HepG2 (cell line): ENCODE data around the gene SDC1. TPM values are rescaled to one million over a fixed set of nuclear protein-coding genes. Genes with fewer than 3 reads are reported as not detected.

ENCODE experiments used
- HMGA1 ChIP-seq: sonication (generic); formaldehyde crosslinking; conservative IDR thresholded peaks from 2 replicates; pipeline ENCODE4 v1.4.0; 2020; ENCODE audit warnings: missing genetic modification reagents
- JUND ChIP-seq: sonication (generic); formaldehyde crosslinking; IDR thresholded peaks from 2 replicates; pipeline ENCODE4 v1.8.0; 2022; ENCODE audit warnings: mild to moderate bottlenecking, missing genetic modification reagents
- MYNN ChIP-seq: sonication (generic); formaldehyde crosslinking; IDR thresholded peaks from 2 replicates; pipeline ENCODE4 v1.4.0; 2020; ENCODE audit warnings: mild to moderate bottlenecking, low read depth, missing genetic modification reagents
- NCOA1 ChIP-seq: sonication (generic); formaldehyde crosslinking; IDR thresholded peaks from 2 replicates; pipeline ENCODE4 v1.9.0; 2021; ENCODE audit warnings: missing genetic modification reagents
- RAD21 ChIP-seq: fragments of 450-650 bp; formaldehyde crosslinking; IDR thresholded peaks from 2 replicates; pipeline ENCODE4 v1.5.0; 2020; ENCODE audit warnings: mild to moderate bottlenecking
- SIX1 ChIP-seq: sonication (generic); formaldehyde crosslinking; IDR thresholded peaks from 2 replicates; pipeline ENCODE4 v1.4.0; 2020; ENCODE audit warnings: missing genetic modification reagents, borderline replicate concordance
- TCF12 ChIP-seq, 2 experiments: fragments of 450-650 bp in 1 of 2; sonication (generic) in 1 of 2; formaldehyde crosslinking in 1 of 2; IDR thresholded peaks; 2 replicates each; pipeline versions ENCODE4 v1.6.1 to v1.8.0; 2017 to 2022; ENCODE audit warnings: antibody characterized with exemption in 1 of 2, mild to moderate bottlenecking in 1 of 2, missing genetic modification reagents in 1 of 2, moderate library complexity in 1 of 2
- THYN1 ChIP-seq: sonication (generic); formaldehyde crosslinking; IDR thresholded peaks from 2 replicates; pipeline ENCODE4 v1.8.1; 2023; ENCODE audit warnings: low read depth, mild to moderate bottlenecking, moderate library complexity, missing genetic modification reagents, borderline replicate concordance
- ZBTB8A ChIP-seq: sonication (generic); formaldehyde crosslinking; IDR thresholded peaks from 2 replicates; pipeline ENCODE4 v1.4.0; 2020; ENCODE audit warnings: mild to moderate bottlenecking, low read depth, missing genetic modification reagents, borderline replicate concordance
- ZNF282 ChIP-seq: fragments of 450-650 bp; IDR thresholded peaks from 2 replicates; pipeline ENCODE4 v1.6.1; 2018; ENCODE audit not compliant: partially characterized antibody
- ZNF598 ChIP-seq: sonication (generic); formaldehyde crosslinking; IDR thresholded peaks from 2 replicates; pipeline ENCODE4 v1.5.1; 2020; ENCODE audit warnings: mild to moderate bottlenecking, missing genetic modification reagents, borderline replicate concordance
- ZNF839 ChIP-seq: sonication (generic); formaldehyde crosslinking; IDR thresholded peaks from 2 replicates; pipeline ENCODE4 v1.4.0; 2020; ENCODE audit warnings: missing genetic modification reagents, mild to moderate bottlenecking, borderline replicate concordance
- polyA plus RNA-seq, 8 experiments: library from polyadenylated mRNA; depleted of rRNA in 3 of 8; stranded (reverse) in 7 of 8; unstranded in 1 of 8; fragments of >200 nt; fragmentation: Illumina TruSeq in 4 of 8; extraction: Trizol in 4 of 8; gene quantifications; 2 replicates each; pipeline versions ENCODE4 v1.2.1 to v1.2.3, GENCODE V29; 2011 to 2016; ENCODE audit warnings: low read depth in 4 of 8, missing spikeins in 1 of 8, mixed read lengths in 1 of 8; ENCODE audit not compliant: insufficient read depth in 1 of 8
- total RNA-seq, 5 experiments: library from RNA; depleted of rRNA; stranded (reverse); fragments of >200 nt; fragmentation: Illumina TruSeq; extraction: Trizol; gene quantifications; 2 replicates each; pipeline ENCODE4 v1.2.3, GENCODE V29; 2016; ENCODE audit warnings: low read depth in 1 of 5
- TF ChIP-seq, protein P1 (sequence below): sonication (generic); formaldehyde crosslinking; IDR thresholded peaks from one replicate; pipeline ENCODE4 v1.5.1; 2020; ENCODE audit warnings: mild to moderate bottlenecking, missing genetic modification reagents; ENCODE audit errors: not compliant biosample characterization
- TF ChIP-seq, protein P2 (sequence below): sonication (generic); formaldehyde crosslinking; IDR thresholded peaks from 2 replicates; pipeline ENCODE4 v1.8.1; 2023; ENCODE audit warnings: mild to moderate bottlenecking, inconsistent platforms, moderate library complexity, missing genetic modification reagents, borderline replicate concordance
- TF ChIP-seq, protein P3 (sequence below): sonication (generic); formaldehyde crosslinking; IDR thresholded peaks from 2 replicates; pipeline ENCODE4 v1.5.0; 2020; ENCODE audit warnings: mild to moderate bottlenecking, missing genetic modification reagents

The SDC1 gene
- total and polyA plus RNA-seq, 2 of the 13 experiments (the other 11 are each of a cell fraction or from before 2014, with no cell fraction given), result 108 to 119 TPM

DNA sequence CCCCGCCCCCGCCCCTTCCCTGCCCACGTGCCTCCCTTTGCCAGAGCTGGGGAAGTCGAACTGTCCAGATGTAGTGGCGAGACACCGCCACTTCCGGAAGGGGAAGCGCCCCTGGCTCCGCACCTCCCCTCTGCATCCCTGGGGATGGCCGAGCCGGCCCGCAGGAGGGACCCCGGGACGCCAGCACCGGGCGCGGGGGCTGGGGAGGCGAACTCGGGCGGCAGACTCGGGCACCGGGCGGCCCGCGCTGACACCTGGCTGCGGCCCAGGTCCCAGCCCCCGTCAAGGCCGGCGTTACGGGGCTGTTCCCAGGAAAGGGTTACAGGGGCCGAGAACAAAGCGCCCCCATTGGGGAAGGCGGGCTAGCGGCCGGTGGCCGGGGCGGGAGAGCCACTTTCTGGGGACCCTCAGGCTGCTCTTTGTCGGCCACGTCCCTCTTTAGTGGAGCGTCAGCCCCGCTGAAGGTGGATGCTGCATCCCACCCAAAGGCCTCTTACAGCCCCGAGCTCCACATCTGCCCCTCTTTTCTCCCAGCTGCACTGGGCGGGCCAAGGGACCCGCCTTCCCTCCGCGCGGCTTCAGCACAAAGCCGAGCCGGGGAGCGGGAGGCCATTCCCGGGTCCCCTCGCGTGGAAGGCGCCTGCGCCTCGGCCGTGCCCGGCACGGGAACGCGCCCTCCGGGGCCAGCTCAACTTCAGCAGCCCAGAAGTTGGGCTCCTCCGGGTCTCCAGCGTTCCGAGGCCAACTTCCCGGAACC lies 1.3 kb downstream of the SDC1 start (continued):
- TF ChIP-seq, protein P1, sequence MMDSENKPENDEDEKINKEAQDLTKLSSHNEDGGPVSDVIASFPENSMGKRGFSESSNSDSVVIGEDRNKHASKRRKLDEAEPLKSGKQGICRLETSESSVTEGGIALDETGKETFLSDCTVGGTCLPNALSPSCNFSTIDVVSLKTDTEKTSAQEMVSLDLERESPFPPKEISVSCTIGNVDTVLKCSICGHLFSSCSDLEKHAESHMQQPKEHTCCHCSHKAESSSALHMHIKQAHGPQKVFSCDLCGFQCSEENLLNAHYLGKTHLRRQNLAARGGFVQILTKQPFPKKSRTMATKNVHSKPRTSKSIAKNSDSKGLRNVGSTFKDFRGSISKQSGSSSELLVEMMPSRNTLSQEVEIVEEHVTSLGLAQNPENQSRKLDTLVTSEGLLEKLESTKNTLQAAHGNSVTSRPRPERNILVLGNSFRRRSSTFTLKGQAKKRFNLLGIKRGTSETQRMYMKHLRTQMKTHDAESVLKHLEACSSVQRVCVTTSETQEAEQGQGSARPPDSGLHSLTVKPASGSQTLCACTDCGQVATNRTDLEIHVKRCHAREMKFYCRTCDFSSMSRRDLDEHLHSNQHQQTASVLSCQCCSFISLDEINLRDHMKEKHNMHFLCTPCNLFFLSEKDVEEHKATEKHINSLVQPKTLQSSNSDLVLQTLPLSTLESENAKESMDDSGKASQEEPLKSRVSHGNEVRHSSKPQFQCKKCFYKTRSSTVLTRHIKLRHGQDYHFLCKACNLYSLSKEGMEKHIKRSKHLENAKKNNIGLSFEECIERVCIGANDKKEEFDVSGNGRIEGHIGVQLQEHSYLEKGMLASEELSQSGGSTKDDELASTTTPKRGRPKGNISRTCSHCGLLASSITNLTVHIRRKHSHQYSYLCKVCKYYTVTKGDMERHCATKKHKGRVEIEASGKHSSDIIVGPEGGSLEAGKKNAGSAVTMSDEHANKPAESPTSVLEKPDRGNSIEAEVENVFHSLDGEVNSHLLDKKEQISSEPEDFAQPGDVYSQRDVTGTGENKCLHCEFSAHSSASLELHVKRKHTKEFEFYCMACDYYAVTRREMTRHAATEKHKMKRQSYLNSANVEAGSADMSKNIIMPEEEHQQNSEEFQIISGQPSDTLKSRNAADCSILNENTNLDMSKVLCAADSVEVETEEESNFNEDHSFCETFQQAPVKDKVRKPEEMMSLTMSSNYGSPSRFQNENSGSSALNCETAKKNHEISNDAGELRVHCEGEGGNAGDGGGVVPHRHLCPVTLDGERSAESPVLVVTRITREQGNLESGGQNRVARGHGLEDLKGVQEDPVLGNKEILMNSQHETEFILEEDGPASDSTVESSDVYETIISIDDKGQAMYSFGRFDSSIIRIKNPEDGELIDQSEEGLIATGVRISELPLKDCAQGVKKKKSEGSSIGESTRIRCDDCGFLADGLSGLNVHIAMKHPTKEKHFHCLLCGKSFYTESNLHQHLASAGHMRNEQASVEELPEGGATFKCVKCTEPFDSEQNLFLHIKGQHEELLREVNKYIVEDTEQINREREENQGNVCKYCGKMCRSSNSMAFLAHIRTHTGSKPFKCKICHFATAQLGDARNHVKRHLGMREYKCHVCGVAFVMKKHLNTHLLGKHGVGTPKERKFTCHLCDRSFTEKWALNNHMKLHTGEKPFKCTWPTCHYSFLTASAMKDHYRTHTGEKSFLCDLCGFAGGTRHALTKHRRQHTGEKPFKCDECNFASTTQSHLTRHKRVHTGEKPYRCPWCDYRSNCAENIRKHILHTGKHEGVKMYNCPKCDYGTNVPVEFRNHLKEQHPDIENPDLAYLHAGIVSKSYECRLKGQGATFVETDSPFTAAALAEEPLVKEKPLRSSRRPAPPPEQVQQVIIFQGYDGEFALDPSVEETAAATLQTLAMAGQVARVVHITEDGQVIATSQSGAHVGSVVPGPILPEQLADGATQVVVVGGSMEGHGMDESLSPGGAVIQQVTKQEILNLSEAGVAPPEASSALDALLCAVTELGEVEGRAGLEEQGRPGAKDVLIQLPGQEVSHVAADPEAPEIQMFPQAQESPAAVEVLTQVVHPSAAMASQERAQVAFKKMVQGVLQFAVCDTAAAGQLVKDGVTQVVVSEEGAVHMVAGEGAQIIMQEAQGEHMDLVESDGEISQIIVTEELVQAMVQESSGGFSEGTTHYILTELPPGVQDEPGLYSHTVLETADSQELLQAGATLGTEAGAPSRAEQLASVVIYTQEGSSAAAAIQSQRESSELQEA (CRISPR knock-in tag), result no peak
- TF ChIP-seq ZBTB8A (CRISPR knock-in tag), result no peak
- TF ChIP-seq, protein P2, sequence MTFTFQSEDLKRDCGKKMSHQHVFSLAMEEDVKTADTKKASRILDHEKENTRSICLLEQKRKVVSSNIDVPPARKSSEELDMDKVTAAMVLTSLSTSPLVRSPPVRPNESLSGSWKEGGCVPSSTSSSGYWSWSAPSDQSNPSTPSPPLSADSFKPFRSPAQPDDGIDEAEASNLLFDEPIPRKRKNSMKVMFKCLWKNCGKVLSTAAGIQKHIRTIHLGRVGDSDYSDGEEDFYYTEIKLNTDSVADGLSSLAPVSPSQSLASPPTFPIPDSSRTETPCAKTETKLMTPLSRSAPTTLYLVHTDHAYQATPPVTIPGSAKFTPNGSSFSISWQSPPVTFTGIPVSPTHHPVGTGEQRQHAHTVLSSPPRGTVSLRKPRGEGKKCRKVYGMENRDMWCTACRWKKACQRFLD (CRISPR knock-in tag), result peak; percentile 38; the same call in 1 of the 2 replicates
- TF ChIP-seq ZNF282, result no peak
- TF ChIP-seq RAD21 (CRISPR knock-in tag), result 0 out of 2 replicates have a peak, but pooled peaks have one; percentile 8
- peak; percentile 34; the same call in 1 of the 2 replicates for TF ChIP-seq MYNN (CRISPR knock-in tag)
- TF ChIP-seq ZNF598, result peak; percentile 91; the same call in 1 of the 2 replicates
- no peak; the same call in 1 of the 2 replicates for TF ChIP-seq NCOA1
- no peak for TF ChIP-seq HMGA1
- TF ChIP-seq TCF12 (IDR thresholded peaks at IDR 0.05), result no peak
- no peak for TF ChIP-seq TCF12 (CRISPR knock-in tag; IDR thresholded peaks at IDR 0.05)
- TF ChIP-seq SIX1 (CRISPR knock-in tag), result no peak
- TF ChIP-seq, protein P3, sequence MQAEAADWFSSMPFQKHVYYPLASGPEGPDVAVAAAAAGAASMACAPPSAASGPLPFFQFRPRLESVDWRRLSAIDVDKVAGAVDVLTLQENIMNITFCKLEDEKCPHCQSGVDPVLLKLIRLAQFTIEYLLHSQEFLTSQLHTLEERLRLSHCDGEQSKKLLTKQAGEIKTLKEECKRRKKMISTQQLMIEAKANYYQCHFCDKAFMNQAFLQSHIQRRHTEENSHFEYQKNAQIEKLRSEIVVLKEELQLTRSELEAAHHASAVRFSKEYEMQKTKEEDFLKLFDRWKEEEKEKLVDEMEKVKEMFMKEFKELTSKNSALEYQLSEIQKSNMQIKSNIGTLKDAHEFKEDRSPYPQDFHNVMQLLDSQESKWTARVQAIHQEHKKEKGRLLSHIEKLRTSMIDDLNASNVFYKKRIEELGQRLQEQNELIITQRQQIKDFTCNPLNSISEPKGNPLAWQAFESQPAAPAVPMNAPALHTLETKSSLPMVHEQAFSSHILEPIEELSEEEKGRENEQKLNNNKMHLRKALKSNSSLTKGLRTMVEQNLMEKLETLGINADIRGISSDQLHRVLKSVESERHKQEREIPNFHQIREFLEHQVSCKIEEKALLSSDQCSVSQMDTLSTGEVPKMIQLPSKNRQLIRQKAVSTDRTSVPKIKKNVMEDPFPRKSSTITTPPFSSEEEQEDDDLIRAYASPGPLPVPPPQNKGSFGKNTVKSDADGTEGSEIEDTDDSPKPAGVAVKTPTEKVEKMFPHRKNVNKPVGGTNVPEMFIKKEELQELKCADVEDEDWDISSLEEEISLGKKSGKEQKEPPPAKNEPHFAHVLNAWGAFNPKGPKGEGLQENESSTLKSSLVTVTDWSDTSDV (CRISPR knock-in tag), result no peak
- no peak for TF ChIP-seq THYN1 (CRISPR knock-in tag)
- TF ChIP-seq ZNF839 (CRISPR knock-in tag), result no peak
- no peak for TF ChIP-seq JUND (CRISPR knock-in tag)
